Parathyroid adenoma (tissue), 2 donors: Measurements from ENCODE around the gene GRM4.

ENCODE experiments used
- H2AFZ ChIP-seq: fragments of 300-600 bp; sonication (generic); one replicate; pipeline ENCODE4 v1.7.0; 2017; ENCODE audit warnings: antibody characterized with exemption, mild to moderate bottlenecking
- H3K27ac ChIP-seq: fragments of 300-600 bp; sonication (generic); one replicate; pipeline ENCODE4 v1.7.0; 2017
- H3K27me3 ChIP-seq: fragments of 300-600 bp; sonication (generic); one replicate; pipeline ENCODE4 v1.7.0; 2017; ENCODE audit warnings: low read length; ENCODE audit not compliant: control insufficient read depth, insufficient read depth
- H3K36me3 ChIP-seq: fragments of 300-600 bp; sonication (generic); one replicate; pipeline ENCODE4 v1.7.0; 2017; ENCODE audit warnings: low read length; ENCODE audit not compliant: control insufficient read depth, insufficient read depth
- H3K4me1 ChIP-seq: fragments of 300-600 bp; sonication (generic); one replicate; pipeline ENCODE4 v1.7.0; 2017; ENCODE audit warnings: control low read depth
- H3K4me2 ChIP-seq: fragments of 300-600 bp; sonication (generic); one replicate; pipeline ENCODE4 v1.7.0; 2017; ENCODE audit warnings: low read length
- H3K4me3 ChIP-seq: fragments of 300-600 bp; sonication (generic); one replicate; pipeline ENCODE4 v1.7.0; 2017; ENCODE audit warnings: low read depth, low read length
- H3K79me2 ChIP-seq: fragments of 300-600 bp; sonication (generic); one replicate; pipeline ENCODE4 v1.7.0; 2017; ENCODE audit warnings: control low read depth
- H3K9ac ChIP-seq: fragments of 300-600 bp; sonication (generic); one replicate; pipeline ENCODE4 v1.7.0; 2017; ENCODE audit warnings: mild to moderate bottlenecking
- H3K9me3 ChIP-seq: fragments of 300-600 bp; sonication (generic); one replicate; pipeline ENCODE4 v1.7.0; 2017; ENCODE audit warnings: low read length; ENCODE audit not compliant: control insufficient read depth
- CTCF ChIP-seq: fragments of 300-600 bp; sonication (generic); IDR thresholded peaks from one replicate; pipeline ENCODE4 v1.7.0; 2017; ENCODE audit warnings: antibody characterized with exemption, mild to moderate bottlenecking
- donor health status: primary hyperparathyroidism.

The GRM4 gene

DNA sequence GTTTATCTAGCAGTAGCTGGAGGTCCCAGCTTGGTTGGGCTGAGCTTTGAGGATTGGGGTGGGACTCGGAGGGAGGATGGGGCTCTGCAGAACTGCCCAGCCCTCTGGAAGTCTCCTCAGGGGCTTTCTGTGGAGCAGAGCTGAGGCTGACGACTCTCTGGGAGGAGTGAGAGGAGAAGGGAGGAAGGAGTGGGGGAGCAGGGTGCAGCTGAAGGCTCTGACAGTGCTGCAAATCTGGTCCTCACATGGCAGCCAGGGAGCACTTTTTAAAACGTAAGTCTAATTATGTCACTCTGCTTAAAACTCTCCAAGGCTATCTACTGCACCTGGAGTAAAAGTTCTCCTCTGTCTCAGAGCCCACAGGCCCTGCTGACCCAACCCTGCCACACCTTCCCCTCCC, 32.4 kb downstream of the GRM4 start:
- H3K4me1 ChIP-seq: no peaks in the 10 kb centered on the region
- no peaks in the 10 kb centered on the region for H3K79me2 ChIP-seq
- no peak overlapping the region for H2AFZ ChIP-seq
- no peak overlapping the region for H3K4me2 ChIP-seq
- no peak overlapping the region for H3K4me3 ChIP-seq
- H3K27me3 ChIP-seq: no peaks in the 10 kb centered on the region
- no peak overlapping the region for H3K9ac ChIP-seq
- TF ChIP-seq CTCF: no peak
- H3K9me3 ChIP-seq: no peaks in the 10 kb centered on the region
- no peak overlapping the region for H3K27ac ChIP-seq
- H3K36me3 ChIP-seq: no peaks in the 10 kb centered on the region

DNA sequence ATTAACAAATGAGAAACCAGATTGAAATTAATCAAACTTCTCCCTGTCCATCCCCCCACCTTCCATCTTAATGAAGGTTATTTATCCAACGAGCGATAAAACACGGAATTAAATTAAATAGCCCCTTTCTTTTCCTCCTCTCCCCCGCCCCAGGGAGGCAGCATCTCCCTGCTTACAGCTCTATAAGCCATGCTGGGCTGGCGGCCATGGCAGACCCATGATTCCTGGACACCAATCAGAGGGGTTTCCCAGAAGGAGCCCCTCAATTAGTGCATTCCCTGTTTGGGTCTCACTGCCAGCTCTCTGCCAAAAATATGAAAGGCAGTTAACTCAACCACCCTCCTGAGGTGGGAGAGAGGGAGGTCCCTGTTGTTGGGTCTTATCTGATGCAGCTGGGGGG, 33.8 kb downstream of the GRM4 start:
- Histone ChIP-seq H3K27ac (no peak overlapping the region), H3K27me3 (no peaks in the 10 kb centered on the region), H3K9me3 (no peaks in the 10 kb centered on the region), H2AFZ (no peak overlapping the region), H3K9ac (no peak overlapping the region), H3K36me3 (no peaks in the 10 kb centered on the region), H3K4me2 (no peak overlapping the region), H3K79me2 (no peaks in the 10 kb centered on the region), H3K4me1 (no peaks in the 10 kb centered on the region), H3K4me3 (no peak overlapping the region)
- TF ChIP-seq CTCF: no peak

DNA sequence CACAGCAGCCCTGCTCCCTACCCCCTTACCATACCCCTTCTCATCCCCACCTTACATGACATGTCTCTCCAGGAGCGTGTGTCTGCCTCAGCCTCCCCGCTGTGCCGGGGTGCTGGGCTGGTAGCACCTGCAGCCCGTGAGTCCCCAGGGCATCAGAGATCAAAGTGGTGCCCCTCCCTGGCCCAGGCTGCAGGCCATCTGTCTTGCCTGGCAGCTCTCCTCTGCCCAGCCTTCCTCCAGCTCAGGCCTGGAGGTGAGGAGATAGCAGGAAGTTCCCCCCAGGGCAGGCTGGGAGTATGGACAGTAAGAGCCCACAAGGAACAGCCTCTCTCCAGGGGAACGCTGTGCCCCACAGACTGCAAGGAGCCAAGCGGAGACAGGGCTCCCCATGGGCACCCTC, 35.3 kb downstream of the GRM4 start:
- no peak overlapping the region for H3K4me2 ChIP-seq
- H3K4me1 ChIP-seq: no peaks in the 10 kb centered on the region
- no peak for TF ChIP-seq CTCF
- no peak overlapping the region for H2AFZ ChIP-seq
- no peaks in the 10 kb centered on the region for H3K36me3 ChIP-seq
- H3K4me3 ChIP-seq: no peak overlapping the region
- no peaks in the 10 kb centered on the region for H3K27me3 ChIP-seq
- no peaks in the 10 kb centered on the region for H3K79me2 ChIP-seq
- H3K27ac ChIP-seq: no peak overlapping the region
- no peaks in the 10 kb centered on the region for H3K9me3 ChIP-seq
- no peak overlapping the region for H3K9ac ChIP-seq

DNA sequence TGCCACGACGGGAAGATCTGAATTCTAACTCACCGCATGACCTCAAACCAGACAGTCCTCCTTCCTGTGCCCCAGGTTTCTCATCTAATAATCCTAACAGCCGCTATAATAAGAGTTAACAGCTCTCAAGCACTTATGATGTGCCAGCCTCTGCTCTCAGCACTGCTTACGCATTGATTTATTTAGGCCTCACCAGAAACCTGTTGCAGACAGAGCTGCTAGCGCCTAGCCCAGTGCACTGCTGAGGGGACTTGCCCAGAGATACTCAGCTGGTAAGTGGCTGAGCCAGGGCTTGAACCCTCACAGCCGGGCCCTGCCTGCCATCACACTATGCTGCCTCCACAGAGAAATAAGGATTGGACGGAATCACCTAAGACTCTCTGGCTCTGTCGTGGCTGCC, 37.7 kb downstream of the GRM4 start:
- Histone ChIP-seq H3K36me3 (no peaks in the 10 kb centered on the region), H2AFZ (no peak overlapping the region), H3K4me1 (no peaks in the 10 kb centered on the region), H3K79me2 (no peaks in the 10 kb centered on the region), H3K9me3 (no peaks in the 10 kb centered on the region), H3K4me2 (no peak overlapping the region), H3K27ac (no peak overlapping the region), H3K4me3 (no peak overlapping the region), H3K9ac (no peak overlapping the region), H3K27me3 (no peaks in the 10 kb centered on the region)
- TF ChIP-seq CTCF: no peak

GRCh38 chr6:34106900-34107299, 39.0 kb downstream of the GRM4 start:
- Histone ChIP-seq H3K9ac (no peak overlapping the region), H3K36me3 (no peaks in the 10 kb centered on the region), H3K4me1 (no peaks in the 10 kb centered on the region), H3K4me3 (no peak overlapping the region), H3K4me2 (no peak overlapping the region), H3K27me3 (no peaks in the 10 kb centered on the region), H3K27ac (no peak overlapping the region), H3K9me3 (no peaks in the 10 kb centered on the region), H2AFZ (no peak overlapping the region), H3K79me2 (no peaks in the 10 kb centered on the region)
- TF ChIP-seq CTCF: no peak
